Smooth muscle cell (in vitro differentiated cells): ENCODE data around the gene OR10AD1. TPM values are rescaled to one million over a fixed set of nuclear protein-coding genes. Genes with fewer than 3 reads are reported as not detected.

Experiments used
- DNase-seq: peaks from one replicate; lab custom pipeline; 2025; ENCODE audit not compliant: unreplicated experiment; lab: John Stamatoyannopoulos, UW
- H2AFZ ChIP-seq: fragments of 200-600 bp; sonication (generic); 2 replicates; pipeline ENCODE4 v1.6.0; 2016; ENCODE audit warnings: antibody characterized with exemption, low read depth, mild to moderate bottlenecking
- H3F3A ChIP-seq: fragments of 200-600 bp; sonication (generic); 2 replicates; pipeline ENCODE4 v1.6.0; 2017; ENCODE audit warnings: antibody characterized with exemption, low read depth
- H3K27ac ChIP-seq: fragments of 200-600 bp; sonication (generic); 2 replicates; pipeline ENCODE4 v1.5.1; 2016; ENCODE audit warnings: low read depth, mild to moderate bottlenecking
- H3K27me3 ChIP-seq: fragments of 200-600 bp; sonication (generic); 2 replicates; pipeline ENCODE4 v1.6.1; 2016; ENCODE audit warnings: low read depth, mild to moderate bottlenecking
- H3K36me3 ChIP-seq: fragments of 200-600 bp; sonication (generic); 2 replicates; pipeline ENCODE4 v1.5.1; 2016; ENCODE audit warnings: low read depth
- H3K4me1 ChIP-seq: fragments of 200-600 bp; sonication (generic); 2 replicates; pipeline ENCODE4 v1.5.1; 2016; ENCODE audit warnings: low read depth
- H3K4me2 ChIP-seq: fragments of 200-600 bp; sonication (generic); 2 replicates; pipeline ENCODE4 v1.6.0; 2016; ENCODE audit warnings: mild to moderate bottlenecking
- H3K4me3 ChIP-seq: fragments of 200-600 bp; sonication (generic); 2 replicates; pipeline ENCODE4 v1.5.1; 2016; ENCODE audit warnings: mild to moderate bottlenecking
- H3K79me2 ChIP-seq: fragments of 200-600 bp; sonication (generic); 2 replicates; pipeline ENCODE4 v1.6.0; 2016; ENCODE audit warnings: low read depth, mild to moderate bottlenecking
- H3K9ac ChIP-seq: fragments of 200-600 bp; sonication (generic); 2 replicates; pipeline ENCODE4 v1.6.0; 2016; ENCODE audit warnings: low read depth
- H3K9me3 ChIP-seq: fragments of 200-600 bp; sonication (generic); replicated peaks from 2 replicates; pipeline ENCODE4 v1.5.1; 2016; ENCODE audit warnings: low read depth
- H4K20me1 ChIP-seq: fragments of 200-600 bp; sonication (generic); 2 replicates; pipeline ENCODE4 v1.6.0; 2016; ENCODE audit warnings: low read depth
- CTCF ChIP-seq: fragments of 200-600 bp; sonication (generic); IDR thresholded peaks from 2 replicates; pipeline ENCODE4 v1.5.1; 2017; ENCODE audit warnings: borderline replicate concordance, mild to moderate bottlenecking, antibody characterized with exemption; ENCODE audit not compliant: insufficient read depth, poor library complexity, severe bottlenecking
- WGBS: methylation state at CpG from one replicate; pipeline ENCODE4 v1.1.7; 2016; ENCODE audit warnings: low lambda C conversion rate; 5-methylcytosine and 5-hydroxymethylcytosine counted together
- polyA plus RNA-seq: library from polyadenylated mRNA; unstranded; fragments of >200 nt; fragmentation: Nextera tagmentation; extraction: Ambion mirVana; gene quantifications from 2 replicates; pipeline ENCODE4 v1.2.1, GENCODE V29; 2016
- total RNA-seq: library from RNA; depleted of rRNA; stranded (reverse); fragments of >200 nt; gene quantifications from 2 replicates; pipeline ENCODE4 v1.2.3, GENCODE V29; 2014

OR10AD1 gene
- total and polyA plus RNA-seq, 2 experiments from 2014 or later = not detected

GRCh38 chr12:48177982-48178381, 25.1 kb downstream of the OR10AD1 start:
- 83% methylated on average over 4 of the region's 4 CpGs for WGBS
- H2AFZ ChIP-seq = no peak overlapping the region
- no peak overlapping the region for H3K4me3 ChIP-seq
- peaks cover 7% of the 10 kb centered on the region for H3F3A ChIP-seq
- H3K27ac ChIP-seq = no peak overlapping the region
- no peaks in the 10 kb centered on the region for H3K9me3 ChIP-seq
- H4K20me1 ChIP-seq = no peaks in the 10 kb centered on the region
- no peak overlapping the region for H3K9ac ChIP-seq
- no peak for TF ChIP-seq CTCF
- peaks cover 32% of the 10 kb centered on the region for H3K4me1 ChIP-seq
- H3K36me3 ChIP-seq = no peaks in the 10 kb centered on the region
- peaks cover 13% of the 10 kb centered on the region for H3K27me3 ChIP-seq
- no peak overlapping the region for H3K4me2 ChIP-seq
- no peak for DNase-seq
- H3K79me2 ChIP-seq = no peaks in the 10 kb centered on the region

- no peak for DNase-seq
- Histone ChIP-seq H3K4me1 (peaks cover 24% of the 10 kb centered on the region), H3K9me3 (no peaks in the 10 kb centered on the region), H3K4me3 (no peak overlapping the region), H3K27me3 (peaks cover 11% of the 10 kb centered on the region), H3K4me2 (peak overlapping the region; percentile 72), H3K79me2 (no peaks in the 10 kb centered on the region), H3K9ac (no peak overlapping the region), H3F3A (peaks cover 7% of the 10 kb centered on the region), H2AFZ (peak overlapping the region; percentile 93), H3K36me3 (no peaks in the 10 kb centered on the region), H4K20me1 (no peaks in the 10 kb centered on the region), H3K27ac (peak overlapping the region; percentile 45)
- no peak for TF ChIP-seq CTCF
Observed at GRCh38 chr12:48176417-48176751, 26.7 kb downstream of the OR10AD1 start.

- Histone ChIP-seq H3K27ac (peak overlapping the region; percentile 45), H3K4me2 (peak overlapping the region; percentile 72), H3K4me1 (peaks cover 24% of the 10 kb centered on the region), H3F3A (peaks cover 7% of the 10 kb centered on the region), H3K9ac (no peak overlapping the region), H3K36me3 (no peaks in the 10 kb centered on the region), H2AFZ (peak overlapping the region; percentile 93), H3K9me3 (no peaks in the 10 kb centered on the region), H3K27me3 (peaks cover 8% of the 10 kb centered on the region), H4K20me1 (no peaks in the 10 kb centered on the region), H3K79me2 (no peaks in the 10 kb centered on the region), H3K4me3 (no peak overlapping the region)
- TF ChIP-seq CTCF = no peak
- no peak for DNase-seq
- WGBS = 55% methylated on average over 3 of the region's 3 CpGs
Observed at GRCh38 chr12:48175613-48176416, 27.3 kb downstream of the OR10AD1 start.

GRCh38 chr12:48169011-48169410, 34.1 kb downstream of the OR10AD1 start:
- no peaks in the 10 kb centered on the region for H3F3A ChIP-seq
- no peak for DNase-seq
- TF ChIP-seq CTCF = no peak
- no peak overlapping the region for H3K4me2 ChIP-seq
- no peak overlapping the region for H3K9ac ChIP-seq
- H3K27ac ChIP-seq = no peak overlapping the region
- WGBS = 96% methylated on average over 19 of the region's 19 CpGs
- H3K79me2 ChIP-seq = no peaks in the 10 kb centered on the region
- H3K36me3 ChIP-seq = no peaks in the 10 kb centered on the region
- H4K20me1 ChIP-seq = no peaks in the 10 kb centered on the region
- no peaks in the 10 kb centered on the region for H3K9me3 ChIP-seq
- H3K27me3 ChIP-seq = no peaks in the 10 kb centered on the region
- H3K4me1 ChIP-seq = no peaks in the 10 kb centered on the region
- no peak overlapping the region for H2AFZ ChIP-seq
- H3K4me3 ChIP-seq = no peak overlapping the region
